Measurements from ENCODE around the gene CTNNA1.

DNA sequence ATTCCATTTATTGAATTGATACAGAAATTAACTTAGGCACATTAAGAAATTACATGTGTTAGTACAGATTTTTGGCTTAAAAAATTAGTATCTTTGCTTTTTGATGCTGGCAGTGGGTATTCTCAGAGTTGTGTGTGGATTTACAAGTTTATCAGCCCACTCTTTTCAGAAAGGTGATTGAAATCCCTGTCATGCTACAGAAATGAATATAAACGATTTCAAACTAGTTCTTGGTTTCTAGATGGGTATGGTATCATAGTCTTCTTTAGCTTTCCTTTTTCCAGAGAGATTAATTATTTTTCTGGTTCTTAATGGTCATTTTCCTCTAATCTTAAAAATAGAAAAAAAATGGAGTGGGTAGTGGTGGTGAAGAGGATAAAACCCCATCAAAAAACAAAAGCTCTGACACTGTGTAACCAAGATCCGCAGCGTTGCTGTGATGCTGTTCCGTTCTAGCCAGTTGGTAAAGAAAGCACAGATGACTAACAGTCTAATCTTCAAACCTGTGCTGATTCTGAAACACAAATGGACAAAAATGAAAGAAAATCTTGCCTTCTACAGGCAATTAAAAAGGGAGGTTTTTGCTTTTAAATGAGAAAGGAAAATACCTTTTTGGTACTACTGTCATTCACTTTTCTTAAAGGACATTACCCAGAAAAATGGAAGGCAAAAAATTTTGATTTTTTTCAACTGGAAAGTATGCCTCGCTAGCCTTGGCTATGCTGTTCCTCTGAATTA, 116.7 kb downstream of the CTNNA1 start:
- TF ChIP-seq, protein P1, sequence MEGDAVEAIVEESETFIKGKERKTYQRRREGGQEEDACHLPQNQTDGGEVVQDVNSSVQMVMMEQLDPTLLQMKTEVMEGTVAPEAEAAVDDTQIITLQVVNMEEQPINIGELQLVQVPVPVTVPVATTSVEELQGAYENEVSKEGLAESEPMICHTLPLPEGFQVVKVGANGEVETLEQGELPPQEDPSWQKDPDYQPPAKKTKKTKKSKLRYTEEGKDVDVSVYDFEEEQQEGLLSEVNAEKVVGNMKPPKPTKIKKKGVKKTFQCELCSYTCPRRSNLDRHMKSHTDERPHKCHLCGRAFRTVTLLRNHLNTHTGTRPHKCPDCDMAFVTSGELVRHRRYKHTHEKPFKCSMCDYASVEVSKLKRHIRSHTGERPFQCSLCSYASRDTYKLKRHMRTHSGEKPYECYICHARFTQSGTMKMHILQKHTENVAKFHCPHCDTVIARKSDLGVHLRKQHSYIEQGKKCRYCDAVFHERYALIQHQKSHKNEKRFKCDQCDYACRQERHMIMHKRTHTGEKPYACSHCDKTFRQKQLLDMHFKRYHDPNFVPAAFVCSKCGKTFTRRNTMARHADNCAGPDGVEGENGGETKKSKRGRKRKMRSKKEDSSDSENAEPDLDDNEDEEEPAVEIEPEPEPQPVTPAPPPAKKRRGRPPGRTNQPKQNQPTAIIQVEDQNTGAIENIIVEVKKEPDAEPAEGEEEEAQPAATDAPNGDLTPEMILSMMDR (IDR thresholded peaks at IDR 0.05; ENCODE audit: insufficient read depth, low read length, poor library complexity, severe bottlenecking) = no peak
- TF ChIP-seq EZH2phosphoT487 (conservative IDR thresholded peaks at IDR 0.05; ENCODE audit: low read length) = no peak

All from SU-DHL-6 (cell line).